HepG2 (cell line): Measurements from ENCODE around the gene KRABD2.

ENCODE experiments used
- AGO1 ChIP-seq: fragments of 200-400 bp; formaldehyde crosslinking; IDR thresholded peaks from 2 replicates; pipeline ENCODE4 v1.6.1; 2017; ENCODE audit warnings: mild to moderate bottlenecking, low read depth, low read length, moderate library complexity; ENCODE audit not compliant: poor library complexity, severe bottlenecking
- E2F5 ChIP-seq: sonication (generic); formaldehyde crosslinking; conservative IDR thresholded peaks from 2 replicates; pipeline ENCODE4 v1.4.0; 2020; ENCODE audit warnings: missing genetic modification reagents
- ETS1 ChIP-seq: sonication (generic); formaldehyde crosslinking; IDR thresholded peaks from 2 replicates; pipeline ENCODE4 v1.4.0; 2020; ENCODE audit warnings: missing genetic modification reagents
- FOXA3 ChIP-seq: IDR thresholded peaks from 2 replicates; pipeline ENCODE4 v1.6.1; 2016; ENCODE audit warnings: missing genetic modification reagents, missing compliant biosample characterization
- KDM5B ChIP-seq: sonication (generic); formaldehyde crosslinking; IDR thresholded peaks from 2 replicates; pipeline ENCODE4 v1.4.0; 2020; ENCODE audit warnings: missing genetic modification reagents, mild to moderate bottlenecking, borderline replicate concordance
- ONECUT2 ChIP-seq: sonication (generic); formaldehyde crosslinking; IDR thresholded peaks from 2 replicates; pipeline ENCODE4 v1.4.0; 2020; ENCODE audit warnings: missing genetic modification reagents
- RBM22 ChIP-seq: fragments of 200-400 bp; formaldehyde crosslinking; optimal IDR thresholded peaks from 2 replicates; pipeline ENCODE3; 2017; ENCODE audit warnings: mild to moderate bottlenecking, low read length, moderate library complexity
- YEATS4 ChIP-seq: sonication (generic); formaldehyde crosslinking; IDR thresholded peaks from 2 replicates; pipeline ENCODE4 v1.4.0; 2020; ENCODE audit warnings: missing genetic modification reagents, borderline replicate concordance
- ZBTB10 ChIP-seq: sonication (generic); formaldehyde crosslinking; IDR thresholded peaks from 2 replicates; pipeline ENCODE4 v1.4.0; 2020; ENCODE audit warnings: missing genetic modification reagents, borderline replicate concordance
- ZMAT3 ChIP-seq: sonication (generic); formaldehyde crosslinking; conservative IDR thresholded peaks from 2 replicates; pipeline ENCODE4 v1.7.0; 2021; ENCODE audit warnings: missing genetic modification reagents
- ZMYM2 ChIP-seq: sonication (generic); formaldehyde crosslinking; IDR thresholded peaks from 2 replicates; pipeline ENCODE4 v1.8.0; 2022; ENCODE audit warnings: mild to moderate bottlenecking, missing genetic modification reagents
- ZNF362 ChIP-seq: sonication (generic); formaldehyde crosslinking; IDR thresholded peaks from 2 replicates; pipeline ENCODE4 v1.4.0; 2020; ENCODE audit warnings: missing genetic modification reagents, mild to moderate bottlenecking, borderline replicate concordance
- ZNF441 ChIP-seq: sonication (generic); formaldehyde crosslinking; IDR thresholded peaks from 2 replicates; pipeline ENCODE4 v1.7.0; 2021; ENCODE audit warnings: missing genetic modification reagents, borderline replicate concordance
- ZNF496 ChIP-seq: sonication (generic); formaldehyde crosslinking; IDR thresholded peaks from 2 replicates; pipeline ENCODE4 v1.8.1; 2023; ENCODE audit warnings: mild to moderate bottlenecking, moderate library complexity, missing genetic modification reagents; ENCODE audit not compliant: insufficient replicate concordance
- ZNF574 ChIP-seq: sonication (generic); formaldehyde crosslinking; IDR thresholded peaks from 2 replicates; pipeline ENCODE4 v1.4.0; 2020; ENCODE audit warnings: missing genetic modification reagents
- ZXDC ChIP-seq: sonication (generic); formaldehyde crosslinking; IDR thresholded peaks from 2 replicates; pipeline ENCODE4 v1.5.0; 2020; ENCODE audit warnings: mild to moderate bottlenecking, missing genetic modification reagents

The KRABD2 gene

GRCh38 chr17:8383143-8383822 lies 6.8 kb upstream of the KRABD2 start, which contains the start of gene RPL26 (continued):
- TF ChIP-seq ZNF362, result no peak
- TF ChIP-seq AGO1, result no peak
- no peak; the same call in 1 of the 2 replicates for TF ChIP-seq ZMYM2 (CRISPR knock-in tag)
- no peak for TF ChIP-seq ONECUT2 (CRISPR knock-in tag)
- no peak for TF ChIP-seq RBM22
- TF ChIP-seq ZNF441 (CRISPR knock-in tag), result peak; percentile 61; the same call in 1 of the 2 replicates
- TF ChIP-seq ZBTB10 (CRISPR knock-in tag), result peak; percentile 63; the same call in 1 of the 2 replicates
- TF ChIP-seq ETS1 (CRISPR knock-in tag), result peak; percentile 82; the same call in 1 of the 2 replicates
- TF ChIP-seq E2F5 (CRISPR knock-in tag), result peak; percentile 40
- peak; percentile 67 for TF ChIP-seq FOXA3 (CRISPR knock-in tag)
- TF ChIP-seq KDM5B (CRISPR knock-in tag), result peak; percentile 52; the same call in 1 of the 2 replicates
- TF ChIP-seq ZNF574, result peak; percentile 99
- TF ChIP-seq ZNF496 (CRISPR knock-in tag), result no peak
- TF ChIP-seq ZXDC (CRISPR knock-in tag), result no peak
- peak; percentile 85 for TF ChIP-seq YEATS4 (CRISPR knock-in tag)
- TF ChIP-seq ZMAT3, result no peak; the same call in 1 of the 2 replicates
